HUDEP-2 (cell line): ENCODE data around the gene TMIGD1.
A peak's percentile ranks its signal among the peaks of the same experiment; 100 is the strongest.

Experiments used
- DNase-seq, 76 experiments: peaks; one replicate each; lab custom pipeline; 2025; ENCODE audit not compliant: unreplicated experiment in 76 of 76; lab: John Stamatoyannopoulos, UW

TMIGD1 gene

GRCh38 chr17:30296499-30297080 is 37.3 kb downstream of the TMIGD1 start:
- DNase-seq, result peak in 48 of 76 experiments; percentile 2 to 64 (median 26)

- peak in 1 of 76 experiments; percentile 14 for DNase-seq
These were observed 41.5 kb downstream of the TMIGD1 start for GRCh38 chr17:30292286-30292858.

DNA sequence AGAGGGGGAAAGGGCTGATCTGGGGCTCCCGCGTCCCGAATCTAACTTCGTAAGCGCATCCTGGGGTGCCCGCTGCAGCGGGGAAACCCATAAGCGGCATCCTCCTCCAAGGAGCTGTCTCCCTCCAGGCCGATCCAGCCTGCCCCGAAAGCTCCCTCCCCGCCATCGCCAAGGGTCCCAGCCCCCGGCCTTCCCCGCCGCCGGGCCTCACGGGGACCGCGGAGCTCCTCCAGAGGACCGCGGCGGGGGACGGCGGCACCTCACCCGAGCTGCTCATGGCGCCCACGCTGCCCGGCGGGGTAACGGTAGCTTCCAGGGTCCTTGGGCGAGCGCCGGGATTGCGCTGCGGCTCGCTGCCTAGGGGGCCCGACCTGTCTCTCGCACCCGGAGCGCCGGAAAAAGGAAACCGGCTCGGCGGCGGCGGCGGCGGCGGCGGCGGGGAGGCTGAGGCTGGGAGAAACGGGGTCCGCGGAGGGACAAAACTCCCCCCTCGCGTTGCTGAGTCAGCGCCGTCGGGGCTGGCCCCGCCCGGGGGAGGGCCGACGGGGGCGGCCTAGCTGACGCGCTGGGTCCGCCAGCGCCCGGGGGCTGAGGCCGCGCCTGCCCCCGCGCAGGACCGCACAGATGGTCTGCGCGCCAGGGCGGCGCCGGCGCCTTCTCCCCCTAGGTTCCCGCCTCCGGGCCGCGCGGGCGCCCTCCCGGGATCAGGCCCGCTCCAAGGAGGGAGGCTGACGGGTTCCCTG is 42.1 kb downstream of the TMIGD1 start, which contains the start of gene BLMH:
BLMH (minus strand) TSS at position 402 of the 743 bp plus-strand sequence; CDS start at position 277, 125 bp downstream.
- peak in 65 of 76 experiments; percentile 7 to 82 (median 54) for DNase-seq

DNA sequence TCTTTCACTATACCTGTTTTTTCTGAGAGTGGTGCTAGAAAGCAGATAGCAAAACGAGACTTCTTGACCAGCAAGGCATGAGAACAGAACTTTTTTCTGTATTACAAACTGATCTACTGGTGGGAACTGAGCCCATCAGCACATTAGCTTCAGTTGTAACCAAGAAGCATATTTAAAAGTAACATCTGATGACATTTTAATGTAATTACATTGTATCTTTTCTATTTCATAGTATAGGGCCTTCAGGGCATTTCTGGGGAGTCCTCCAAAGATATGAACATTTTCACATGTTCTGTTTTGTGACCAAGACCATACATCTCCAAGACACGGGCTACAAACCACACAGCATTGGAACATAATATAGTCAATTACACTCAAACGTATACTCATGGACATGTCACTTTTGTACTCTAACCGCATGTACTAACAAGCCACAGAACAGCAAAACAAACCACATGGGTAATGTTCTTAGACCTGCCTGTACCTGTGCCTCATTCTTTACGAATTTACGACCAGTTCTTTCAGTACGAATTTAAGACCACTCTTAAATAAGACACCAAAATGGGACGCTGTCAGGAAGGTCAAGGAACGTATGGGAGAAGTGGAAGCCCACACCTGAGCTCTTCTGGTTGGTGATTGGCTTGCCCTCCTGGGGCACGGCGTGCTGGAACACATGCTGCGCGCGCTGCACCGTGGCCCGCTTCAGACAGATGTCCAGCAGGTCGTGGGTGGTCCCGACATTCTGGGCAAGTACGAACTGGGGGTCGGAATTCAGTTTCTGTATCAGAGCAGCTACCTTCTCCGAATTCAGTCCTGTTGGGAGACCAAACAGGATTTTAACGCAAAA is 42.9 kb downstream of the TMIGD1 start:
- peak in 43 of 76 experiments; percentile 3 to 51 (median 27) for DNase-seq

DNA sequence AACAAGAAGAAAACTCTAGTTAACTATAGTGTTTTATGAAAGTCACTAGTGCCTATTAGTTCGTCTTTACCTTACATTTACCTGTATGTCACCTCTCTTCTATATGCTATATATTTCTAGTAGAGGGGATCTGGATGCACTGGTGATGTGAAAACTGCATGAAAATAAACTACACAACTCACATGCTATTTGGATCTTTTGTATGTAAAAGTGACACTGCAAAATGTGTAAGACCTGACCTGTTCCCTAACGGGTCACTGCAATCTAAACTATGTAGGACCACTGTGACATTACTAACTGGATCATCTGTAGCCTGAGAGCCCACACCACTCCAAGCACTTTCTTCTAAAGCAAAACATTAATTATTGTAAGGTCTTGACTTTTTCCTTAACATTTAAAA is 43.8 kb downstream of the TMIGD1 start:
- peak in 1 of 76 experiments; percentile 1 for DNase-seq

GRCh38 chr17:30279156-30279555 is 54.7 kb downstream of the TMIGD1 start:
- no peak for DNase-seq

- DNase-seq, result peak in 27 of 76 experiments; percentile 1 to 38 (median 20)
These were observed 55.8 kb downstream of the TMIGD1 start for GRCh38 chr17:30278032-30278431.

GRCh38 chr17:30275911-30276310 is 57.9 kb downstream of the TMIGD1 start:
- no peak for DNase-seq

DNA sequence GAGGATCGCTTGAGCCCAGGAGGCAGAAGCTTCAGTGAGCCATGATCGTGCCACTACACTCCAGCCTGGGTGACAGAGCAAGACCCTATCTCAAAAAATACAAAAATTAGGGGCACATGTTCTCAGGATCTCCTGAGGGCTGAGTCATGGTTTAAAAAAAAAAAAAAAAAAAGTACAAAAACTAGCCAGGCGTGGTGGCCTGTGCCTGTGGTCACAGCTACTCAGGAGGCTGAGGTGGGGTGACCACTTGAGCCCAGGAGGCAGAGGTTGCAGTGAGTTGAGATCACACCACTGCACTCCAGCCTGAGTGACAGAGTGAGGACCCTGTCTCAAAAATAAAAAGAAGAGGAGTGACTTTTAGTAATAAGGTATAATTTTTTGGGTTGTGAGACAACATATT is 59.0 kb downstream of the TMIGD1 start:
- no peak for DNase-seq

- no peak for DNase-seq
These were observed 60.5 kb downstream of the TMIGD1 start for GRCh38 chr17:30273373-30273772.

- no peak for DNase-seq
These were observed 62.8 kb downstream of the TMIGD1 start for GRCh38 chr17:30271102-30271501.

DNA sequence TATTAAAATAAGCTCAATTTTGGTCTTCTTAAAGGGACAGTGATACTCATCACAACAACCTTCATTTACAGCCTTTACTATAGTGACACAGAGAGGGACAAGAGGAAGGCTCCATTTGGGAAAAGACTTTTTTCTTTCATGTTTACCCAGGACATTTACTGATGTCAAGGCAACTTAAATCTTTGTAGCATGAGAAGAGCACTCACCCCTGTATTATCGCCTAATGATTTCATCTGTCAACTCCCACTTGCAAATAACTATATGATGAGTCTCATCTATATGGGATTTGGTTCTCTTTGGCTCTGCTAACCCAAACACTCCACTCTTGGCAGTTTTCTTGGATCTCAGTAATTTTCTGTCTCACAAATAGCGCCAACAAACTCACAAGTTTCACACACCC is 66.2 kb downstream of the TMIGD1 start:
- no peak for DNase-seq
